SK-N-SH (cell line): ENCODE data around the gene DPEP2NB. TPM values are rescaled to one million over a fixed set of nuclear protein-coding genes. Genes with fewer than 3 reads are reported as not detected.
"Not testable (repeated sequence)": the region's sequence is repeated elsewhere in the genome, so short reads cannot be mapped to it uniquely, and the experiment has no call there.

Source experiments
- CTCF ChIA-PET: fragments of 300-600, 350-600 bp; formaldehyde crosslinking; extraction: SDS; loops from one replicate; lab custom pipeline; 2021; lab: Yijun Ruan, JAX
- POLR2A ChIA-PET: fragments of 350-600 bp; sonication (Branson Sonifier 250); formaldehyde crosslinking; extraction: SDS; loops from one replicate; lab custom pipeline; 2020; ENCODE audit warnings: antibody characterized with exemption, inconsistent platforms; lab: Yijun Ruan, JAX
- DNase-seq: peaks from one replicate; pipeline ENCODE4 v3.0.0; 2012
- H2AFZ ChIP-seq: fragments of 200-600 bp; sonication (generic); 2 replicates; pipeline ENCODE4 v1.8.1; 2016; ENCODE audit warnings: antibody characterized with exemption, mild to moderate bottlenecking, low read depth
- H3F3A ChIP-seq: fragments of 200-600 bp; sonication (generic); replicated peaks from 2 replicates; pipeline ENCODE3; 2016; ENCODE audit warnings: antibody characterized with exemption, mild to moderate bottlenecking; ENCODE audit not compliant: insufficient read depth
- H3K27ac ChIP-seq, 2 experiments: fragments of 200-500 bp in 1 of 2; fragments of 200-600 bp in 1 of 2; sonication (Bioruptor generic) in 1 of 2; sonication (generic), shearing (Covaris generic) in 1 of 2; 2 replicates each; pipeline versions ENCODE4 v1.5.1 to v1.6.1; 2014 to 2016; ENCODE audit warnings: low read depth in 2 of 2, inconsistent platforms in 1 of 2, low read length in 1 of 2, mild to moderate bottlenecking in 1 of 2, mixed read lengths in 1 of 2
- H3K27me3 ChIP-seq: fragments of 200-600 bp; sonication (generic), shearing (Covaris generic); 2 replicates; pipeline ENCODE4 v1.6.1; 2016; ENCODE audit warnings: mixed run types; ENCODE audit not compliant: insufficient read depth
- H3K36me3 ChIP-seq, 2 experiments: fragments of 200-500 bp in 1 of 2; fragments of 200-600 bp in 1 of 2; sonication (Bioruptor generic) in 1 of 2; sonication (generic) in 1 of 2; replicated peaks in 1 of 2; 2 replicates each; pipeline versions ENCODE3 to v1.5.1; 2014 to 2016; ENCODE audit warnings: low read length in 1 of 2, mild to moderate bottlenecking in 1 of 2; ENCODE audit not compliant: insufficient read depth in 2 of 2, control insufficient read depth in 1 of 2
- H3K4me1 ChIP-seq, 2 experiments: fragments of 200-500 bp in 1 of 2; fragments of 200-600 bp in 1 of 2; sonication (Bioruptor generic) in 1 of 2; sonication (generic), shearing (Covaris generic) in 1 of 2; 2 replicates each; pipeline versions ENCODE4 v1.5.1 to v1.6.1; 2014 to 2016; ENCODE audit warnings: low read depth in 1 of 2, low read length in 1 of 2, mixed run types in 1 of 2; ENCODE audit not compliant: insufficient read depth in 2 of 2, control insufficient read depth in 1 of 2
- H3K4me2 ChIP-seq: fragments of 200-600 bp; sonication (generic), shearing (Covaris generic); 2 replicates; pipeline ENCODE4 v1.6.1; 2017; ENCODE audit warnings: mixed run types
- H3K4me3 ChIP-seq, 2 experiments: fragments of 200-500 bp in 1 of 2; fragments of 200-600 bp in 1 of 2; sonication (Bioruptor generic) in 1 of 2; sonication (generic), shearing (Covaris generic) in 1 of 2; 2 replicates each; pipeline versions ENCODE4 v1.5.1 to v1.8.1; 2014 to 2016; ENCODE audit warnings: low read depth in 2 of 2, inconsistent platforms in 1 of 2, low read length in 1 of 2, mild to moderate bottlenecking in 1 of 2, mixed read lengths in 1 of 2, moderate library complexity in 1 of 2
- H3K79me2 ChIP-seq: fragments of 200-600 bp; sonication (generic); 2 replicates; pipeline ENCODE4 v1.8.1; 2017; ENCODE audit warnings: mild to moderate bottlenecking; ENCODE audit not compliant: insufficient read depth
- H3K9ac ChIP-seq: fragments of 200-600 bp; sonication (generic); 2 replicates; pipeline ENCODE4 v1.6.1; 2017; ENCODE audit warnings: mixed run types
- H3K9me2 ChIP-seq: fragments of 200-600 bp; sonication (generic); 2 replicates; pipeline ENCODE4 v1.6.1; 2017; ENCODE audit warnings: mixed run types
- H3K9me3 ChIP-seq: fragments of 200-600 bp; sonication (generic); 2 replicates; pipeline ENCODE4 v1.6.1; 2017; ENCODE audit warnings: mixed run types, mild to moderate bottlenecking, moderate library complexity
- H4K20me1 ChIP-seq: fragments of 200-600 bp; sonication (generic); 2 replicates; pipeline ENCODE4 v1.6.1; 2017; ENCODE audit warnings: mild to moderate bottlenecking, mixed run types; ENCODE audit not compliant: insufficient read depth
- CHD2 ChIP-seq: fragments of 150-350 bp; IDR thresholded peaks from 2 replicates; pipeline ENCODE4 v1.6.1; 2018; ENCODE audit warnings: low read length; ENCODE audit not compliant: partially characterized antibody
- ELF1 ChIP-seq: IDR thresholded peaks from 2 replicates; pipeline ENCODE4 v1.4.0; 2012
- EP300 ChIP-seq, 2 experiments: IDR thresholded peaks; 2 replicates each; pipeline versions ENCODE4 v1.4.0 to v1.6.1; 2012; ENCODE audit warnings: borderline replicate concordance in 1 of 2, low read depth in 1 of 2, low read length in 1 of 2
- GABPA ChIP-seq: IDR thresholded peaks from 2 replicates; pipeline ENCODE4 v1.4.0; 2012; ENCODE audit warnings: low read depth, mild to moderate bottlenecking
- NFIC ChIP-seq: IDR thresholded peaks from 2 replicates; pipeline ENCODE4 v1.4.0; 2012; ENCODE audit warnings: borderline replicate concordance
- NRF1 ChIP-seq: IDR thresholded peaks from 2 replicates; pipeline ENCODE4 v1.6.1; 2012; ENCODE audit warnings: low read depth, mild to moderate bottlenecking, low read length
- POLR2AphosphoS5 ChIP-seq: IDR thresholded peaks from 2 replicates; pipeline ENCODE4 v1.6.1; 2012; ENCODE audit warnings: low read depth, low read length
- RAD21 ChIP-seq: IDR thresholded peaks from 2 replicates; pipeline ENCODE4 v1.6.1; 2012; ENCODE audit warnings: mild to moderate bottlenecking, low read length
- RXRA ChIP-seq: IDR thresholded peaks from 2 replicates; pipeline ENCODE4 v1.4.0; 2012; ENCODE audit warnings: low read depth, mild to moderate bottlenecking, borderline replicate concordance
- SIN3A ChIP-seq: IDR thresholded peaks from 2 replicates; pipeline ENCODE4 v1.6.1; 2012; ENCODE audit warnings: low read depth, mild to moderate bottlenecking, low read length, moderate library complexity, borderline replicate concordance
- SMC3 ChIP-seq: IDR thresholded peaks from 2 replicates; pipeline ENCODE4 v1.6.1; 2012; ENCODE audit warnings: low read depth, low read length, improper control_type of control experiment
- TAF1 ChIP-seq: IDR thresholded peaks from 2 replicates; pipeline ENCODE4 v1.6.1; 2012; ENCODE audit warnings: low read depth, mild to moderate bottlenecking, low read length, moderate library complexity, borderline replicate concordance
- TCF12 ChIP-seq: IDR thresholded peaks from 2 replicates; pipeline ENCODE4 v1.4.0; 2012
- WGBS: methylation state at CpG from one replicate; pipeline ENCODE4 v1.1.6; 2017; ENCODE audit warnings: low lambda C conversion rate; 5-methylcytosine and 5-hydroxymethylcytosine counted together
- polyA plus RNA-seq, 3 experiments: library from polyadenylated mRNA; depleted of rRNA; stranded (reverse); fragments of >200 nt; gene quantifications; 2 replicates each; pipeline ENCODE4 v1.2.3, GENCODE V29; 2012
- TF ChIP-seq, protein P1 (sequence below): IDR thresholded peaks from 2 replicates; pipeline ENCODE4 v1.4.0; 2012; ENCODE audit warnings: low read depth
- TF ChIP-seq, protein P2 (sequence below): IDR thresholded peaks from 2 replicates; pipeline ENCODE4; 2012
- TF ChIP-seq, protein P3 (sequence below): IDR thresholded peaks from 2 replicates; pipeline ENCODE4 v1.4.0; 2012; ENCODE audit warnings: low read depth, borderline replicate concordance
- TF ChIP-seq, protein P4 (sequence below): fragments of 150-350 bp; IDR thresholded peaks from 2 replicates; pipeline ENCODE4 v1.6.1; 2017; ENCODE audit warnings: antibody characterized with exemption, low read length, low read depth, borderline replicate concordance

Gene DPEP2NB
- polyA plus RNA-seq, 1 of the 3 experiments (the other 2 are of a cell fraction) = not detected

DNA sequence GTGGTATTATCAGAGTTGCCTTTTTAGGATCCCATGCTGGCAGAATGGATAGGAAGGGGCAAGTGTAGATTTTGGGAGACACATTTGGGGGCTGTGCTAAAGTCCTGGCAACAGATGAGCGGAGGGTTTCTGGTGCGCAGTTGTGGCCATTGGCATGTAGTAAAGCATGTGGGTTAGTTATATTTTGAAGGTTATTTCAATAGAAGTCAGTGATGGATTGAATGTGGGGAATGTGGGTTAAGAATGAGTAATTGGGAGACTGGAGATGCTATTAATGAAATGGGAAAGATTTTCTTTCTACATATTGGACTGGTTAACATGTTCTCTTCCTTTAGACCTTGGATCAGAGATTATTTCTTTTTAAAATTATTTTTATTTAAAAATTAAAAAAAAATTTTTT lies 17.4 kb upstream of the DPEP2NB start (continued):
- TF ChIP-seq ELF1 = no peak
- no peak for TF ChIP-seq RAD21
- no peak for TF ChIP-seq TAF1
- TF ChIP-seq NRF1 = no peak

DNA sequence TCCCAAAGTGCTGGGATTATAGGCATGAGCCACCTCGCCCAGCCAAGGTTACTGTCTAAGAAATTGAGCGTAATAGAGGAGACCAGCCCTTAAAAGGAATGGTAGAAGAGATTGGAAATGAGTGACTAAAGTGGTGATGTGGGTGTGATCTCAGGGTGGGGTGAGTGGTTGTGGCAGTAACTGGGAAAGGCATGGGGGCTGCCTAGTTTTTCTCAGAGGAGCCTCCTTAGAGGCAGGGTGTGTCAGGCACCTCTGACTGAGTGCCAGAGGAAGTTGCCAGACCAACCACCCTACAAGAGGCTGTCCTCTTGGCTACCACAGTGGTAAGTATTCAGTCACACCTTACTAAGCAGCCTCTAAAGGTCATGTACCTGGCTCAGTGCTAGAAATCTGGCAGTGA lies 16.2 kb upstream of the DPEP2NB start:
- POLR2A ChIA-PET = interaction anchor here (0.6 kb wide), 1 partner anchor 42 kb away, joined by 3 read pairs; no protein-coding TSS in a partner anchor
- TF ChIP-seq RXRA (no peak), GABPA (no peak)
- TF ChIP-seq, protein P1, sequence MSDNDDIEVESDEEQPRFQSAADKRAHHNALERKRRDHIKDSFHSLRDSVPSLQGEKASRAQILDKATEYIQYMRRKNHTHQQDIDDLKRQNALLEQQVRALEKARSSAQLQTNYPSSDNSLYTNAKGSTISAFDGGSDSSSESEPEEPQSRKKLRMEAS = no peak
- TF ChIP-seq, all 33 proteins: peak for 0
- no peak overlapping the region for H3K27ac ChIP-seq
- no peak overlapping the region for H3K4me3 ChIP-seq
- no peaks in the 10 kb centered on the region for H3K4me1 ChIP-seq
- CTCF ChIA-PET = interaction anchor here (2.1 kb wide), 1 partner anchor 9 kb away, joined by 7 read pairs; no protein-coding TSS in a partner anchor
- no peak overlapping the region for H3K4me2 ChIP-seq
- peaks cover 0 to 3% of the 10 kb centered on the region in 2 experiments for H3K36me3 ChIP-seq
- no peak for DNase-seq
- no peaks in the 10 kb centered on the region for H3K9me3 ChIP-seq
- H3K9ac ChIP-seq = no peak overlapping the region
- 91% methylated on average over 2 of the region's 2 CpGs for WGBS
- peaks cover 3% of the 10 kb centered on the region for H3F3A ChIP-seq
- no peaks in the 10 kb centered on the region for H4K20me1 ChIP-seq
- no peaks in the 10 kb centered on the region for H3K9me2 ChIP-seq
- H2AFZ ChIP-seq = no peak overlapping the region
- no peaks in the 10 kb centered on the region for H3K27me3 ChIP-seq
- H3K79me2 ChIP-seq = peaks cover 3% of the 10 kb centered on the region; the same call in 1 of the 2 replicates

DNA sequence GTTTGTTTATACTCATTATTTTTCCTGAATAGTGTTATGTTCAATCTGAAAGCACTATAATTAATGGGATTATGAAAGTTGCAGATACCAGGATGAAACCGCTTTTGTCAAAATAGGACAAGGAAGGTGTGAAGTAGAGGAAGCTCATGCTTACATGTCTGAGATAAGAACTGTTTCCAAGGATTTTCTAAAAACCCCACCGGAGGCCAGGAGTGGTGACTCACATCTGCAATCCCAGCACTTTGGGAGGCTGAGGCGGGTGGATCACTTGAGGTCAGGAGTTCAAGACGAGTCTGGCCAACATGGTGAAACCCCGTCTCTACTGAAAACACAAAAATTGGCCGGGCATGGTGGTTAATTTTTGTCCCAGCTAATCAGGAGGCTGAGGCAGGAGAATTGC lies 14.4 kb upstream of the DPEP2NB start:
- POLR2A ChIA-PET, H3K4me2 ChIP-seq, H3K9me2 ChIP-seq, H3F3A ChIP-seq, H3K4me1 ChIP-seq, H3K4me3 ChIP-seq, H4K20me1 ChIP-seq, H3K79me2 ChIP-seq, DNase-seq, H2AFZ ChIP-seq, H3K9ac ChIP-seq, H3K27ac ChIP-seq, H3K9me3 ChIP-seq, H3K27me3 ChIP-seq: not testable (repeated sequence)
- CTCF ChIA-PET = interaction anchor here (0.7 to 4.1 kb wide), 4 partner anchors 10 to 214 kb away, joined by 3 to 29 read pairs (median 4); partner anchors contain the start of gene NFATC3
- 82% methylated on average over 6 of the region's 6 CpGs for WGBS
- peaks cover 0 to 16% of the 10 kb centered on the region in 2 experiments for H3K36me3 ChIP-seq

DNA sequence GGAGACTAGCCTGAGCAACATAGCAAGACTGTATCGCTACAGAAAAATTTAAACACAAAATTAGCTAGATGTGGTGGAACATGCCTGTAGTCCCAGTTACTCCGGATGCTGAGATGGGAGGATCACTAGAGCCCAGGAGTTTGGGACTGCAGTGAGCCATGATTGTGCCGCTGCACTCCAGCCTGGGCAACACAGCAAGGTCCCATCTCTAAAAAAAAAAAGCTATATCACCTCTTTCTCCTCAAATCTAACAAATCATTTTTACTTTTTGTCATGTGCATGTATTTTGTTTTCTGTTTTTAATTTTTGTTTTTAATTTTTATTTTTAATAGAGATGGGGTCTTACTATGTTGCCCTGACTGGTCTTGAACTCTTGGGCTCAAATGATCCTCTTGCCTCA lies 13.3 kb upstream of the DPEP2NB start:
- no peaks in the 10 kb centered on the region for H3K27me3 ChIP-seq
- no peak overlapping the region for H3K9ac ChIP-seq
- H3K27ac ChIP-seq = no peak overlapping the region
- H3K4me1 ChIP-seq = no peaks in the 10 kb centered on the region; a peak in 1 of 4 replicates
- ChIA-PET POLR2A (no interaction called here), CTCF (interaction anchor here (1.0 to 4.1 kb wide), 4 partner anchors 11 to 232 kb away, joined by 3 to 29 read pairs (median 4); partner anchors contain the start of gene NFATC3)
- peaks cover 0 to 16% of the 10 kb centered on the region in 2 experiments for H3K36me3 ChIP-seq
- WGBS = 97% methylated on average over 3 of the region's 3 CpGs
- H3F3A ChIP-seq = peaks cover 3% of the 10 kb centered on the region
- no peak overlapping the region for H2AFZ ChIP-seq
- peaks cover 21% of the 10 kb centered on the region for H3K79me2 ChIP-seq
- TF ChIP-seq, protein P2, sequence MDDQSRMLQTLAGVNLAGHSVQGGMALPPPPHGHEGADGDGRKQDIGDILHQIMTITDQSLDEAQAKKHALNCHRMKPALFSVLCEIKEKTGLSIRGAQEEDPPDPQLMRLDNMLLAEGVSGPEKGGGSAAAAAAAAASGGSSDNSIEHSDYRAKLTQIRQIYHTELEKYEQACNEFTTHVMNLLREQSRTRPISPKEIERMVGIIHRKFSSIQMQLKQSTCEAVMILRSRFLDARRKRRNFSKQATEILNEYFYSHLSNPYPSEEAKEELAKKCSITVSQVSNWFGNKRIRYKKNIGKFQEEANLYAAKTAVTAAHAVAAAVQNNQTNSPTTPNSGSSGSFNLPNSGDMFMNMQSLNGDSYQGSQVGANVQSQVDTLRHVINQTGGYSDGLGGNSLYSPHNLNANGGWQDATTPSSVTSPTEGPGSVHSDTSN = no peak
- no peak for TF ChIP-seq TCF12
- TF ChIP-seq, protein P3, sequence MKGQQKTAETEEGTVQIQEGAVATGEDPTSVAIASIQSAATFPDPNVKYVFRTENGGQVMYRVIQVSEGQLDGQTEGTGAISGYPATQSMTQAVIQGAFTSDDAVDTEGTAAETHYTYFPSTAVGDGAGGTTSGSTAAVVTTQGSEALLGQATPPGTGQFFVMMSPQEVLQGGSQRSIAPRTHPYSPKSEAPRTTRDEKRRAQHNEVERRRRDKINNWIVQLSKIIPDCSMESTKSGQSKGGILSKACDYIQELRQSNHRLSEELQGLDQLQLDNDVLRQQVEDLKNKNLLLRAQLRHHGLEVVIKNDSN = no peak
- no peak for TF ChIP-seq EP300 (IDR thresholded peaks at IDR 0.05; ENCODE audit: borderline replicate concordance in 1 of 2, low read depth in 1 of 2, low read length in 1 of 2)
- TF ChIP-seq, protein P4, sequence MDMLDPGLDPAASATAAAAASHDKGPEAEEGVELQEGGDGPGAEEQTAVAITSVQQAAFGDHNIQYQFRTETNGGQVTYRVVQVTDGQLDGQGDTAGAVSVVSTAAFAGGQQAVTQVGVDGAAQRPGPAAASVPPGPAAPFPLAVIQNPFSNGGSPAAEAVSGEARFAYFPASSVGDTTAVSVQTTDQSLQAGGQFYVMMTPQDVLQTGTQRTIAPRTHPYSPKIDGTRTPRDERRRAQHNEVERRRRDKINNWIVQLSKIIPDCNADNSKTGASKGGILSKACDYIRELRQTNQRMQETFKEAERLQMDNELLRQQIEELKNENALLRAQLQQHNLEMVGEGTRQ = no peak
- TF ChIP-seq NFIC = no peak
- no peak for TF ChIP-seq SIN3A
- no peak for TF ChIP-seq POLR2AphosphoS5
- TF ChIP-seq NRF1 = no peak
- TF ChIP-seq SMC3 = no peak
- TF ChIP-seq CHD2 = no peak
- no peaks in the 10 kb centered on the region for H4K20me1 ChIP-seq
- H3K4me2 ChIP-seq = no peak overlapping the region
- no peak for DNase-seq
- H3K4me3 ChIP-seq = no peak overlapping the region
- no peaks in the 10 kb centered on the region for H3K9me3 ChIP-seq
- no peaks in the 10 kb centered on the region for H3K9me2 ChIP-seq
